Activated T-cell treated with anti-CD3 and anti-CD28 coated beads, Interleukin-2, amount 50 U/mL, for 48 hours (primary cell): ENCODE measurements around the gene ITGA8.

Experiments used
- DNase-seq, 2 experiments: peaks; one replicate each; pipeline ENCODE4 v3.0.0-alpha.2; 2020

ITGA8 gene

GRCh38 chr10:15730341-15730740 is 10.6 kb upstream of the ITGA8 start:
- DNase-seq, result no peak

- DNase-seq, result no peak
These were observed 10.2 kb upstream of the ITGA8 start for GRCh38 chr10:15729890-15730289.

GRCh38 chr10:15726042-15726441 is 6.3 kb upstream of the ITGA8 start:
- no peak for DNase-seq

- no peak for DNase-seq
These were observed 5.9 kb upstream of the ITGA8 start for GRCh38 chr10:15725603-15726002.

- no peak for DNase-seq
These were observed 5.0 kb upstream of the ITGA8 start for GRCh38 chr10:15724683-15725082.

GRCh38 chr10:15723803-15724202 is 4.1 kb upstream of the ITGA8 start:
- no peak for DNase-seq

GRCh38 chr10:15720635-15721287 is 1.0 kb upstream of the ITGA8 start:
- DNase-seq, result no peak

GRCh38 chr10:15719049-15719898 is 448 bp downstream of the ITGA8 start:
- DNase-seq, result peak in 1 of 2 experiments; percentile 16

- DNase-seq, result no peak
These were observed 1.1 kb downstream of the ITGA8 start for GRCh38 chr10:15718694-15719048.

- DNase-seq, result no peak
These were observed 4.0 kb downstream of the ITGA8 start for GRCh38 chr10:15715619-15716227.

- DNase-seq, result no peak
These were observed 4.9 kb downstream of the ITGA8 start for GRCh38 chr10:15714847-15715246.

- no peak for DNase-seq
These were observed 6.8 kb downstream of the ITGA8 start for GRCh38 chr10:15712883-15713282.

- no peak for DNase-seq
These were observed 9.3 kb downstream of the ITGA8 start for GRCh38 chr10:15710455-15710854.

GRCh38 chr10:15705298-15705697 is 14.4 kb downstream of the ITGA8 start:
- DNase-seq, result no peak

GRCh38 chr10:15704581-15704968 is 15.1 kb downstream of the ITGA8 start:
- DNase-seq, result no peak

- no peak for DNase-seq
These were observed 15.7 kb downstream of the ITGA8 start for GRCh38 chr10:15703944-15704580.

GRCh38 chr10:15703151-15703880 is 16.4 kb downstream of the ITGA8 start:
- no peak for DNase-seq

- DNase-seq, result no peak
These were observed 19.5 kb downstream of the ITGA8 start for GRCh38 chr10:15700078-15700674.

- DNase-seq, result no peak
These were observed 23.9 kb downstream of the ITGA8 start for GRCh38 chr10:15695852-15696251.

GRCh38 chr10:15690031-15690430 is 29.7 kb downstream of the ITGA8 start:
- no peak for DNase-seq

GRCh38 chr10:15684768-15685167 is 35.0 kb downstream of the ITGA8 start:
- DNase-seq, result no peak

GRCh38 chr10:15681076-15681475 is 38.6 kb downstream of the ITGA8 start:
- DNase-seq, result no peak
